Measurements from ENCODE around the gene UFC1. TPM values are rescaled to one million over a fixed set of nuclear protein-coding genes. Genes with fewer than 3 reads are reported as not detected.

The UFC1 gene
- total RNA-seq, 1 donor from 2014 or later, result 91.8 TPM

DNA sequence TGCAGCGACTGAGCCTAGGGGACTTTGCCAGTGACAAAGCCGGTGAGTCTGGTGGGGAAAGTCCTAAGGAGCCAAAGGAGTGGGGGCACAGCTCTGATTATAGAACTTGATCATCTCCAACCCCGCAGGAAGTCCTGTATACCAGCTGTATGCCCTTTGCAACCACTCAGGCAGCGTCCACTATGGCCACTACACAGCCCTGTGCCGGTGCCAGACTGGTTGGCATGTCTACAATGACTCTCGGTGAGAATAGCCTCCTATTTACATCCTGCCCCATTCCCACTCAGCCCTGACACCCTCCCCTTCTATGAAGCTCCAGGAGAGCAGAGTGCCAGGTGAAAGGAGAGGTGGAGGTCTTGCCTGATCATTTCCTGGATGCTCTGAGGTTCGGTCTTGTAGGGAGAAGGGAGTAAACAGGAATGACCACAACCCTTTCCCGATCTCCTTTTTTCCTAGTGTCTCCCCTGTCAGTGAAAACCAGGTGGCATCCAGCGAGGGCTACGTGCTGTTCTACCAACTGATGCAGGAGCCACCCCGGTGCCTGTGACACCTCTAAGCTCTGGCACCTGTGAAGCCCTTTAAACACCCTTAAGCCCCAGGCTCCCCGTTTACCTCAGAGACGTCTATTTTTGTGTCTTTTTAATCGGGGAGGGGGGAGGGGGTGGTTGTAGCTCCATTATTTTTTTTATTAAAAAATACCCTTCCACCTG is 11.3 kb downstream of the UFC1 start:
- intact Hi-C loops (cut with micrococcal nuclease), result loop anchor here (5.0 kb wide), 2 partner anchors 37 to 48 kb away; partner anchors contain the start of genes NDUFS2, NIT1 and PFDN2
- Mint-ChIP-seq H3K4me1 (ENCODE audit: low read depth) (peaks cover 41% of the 10 kb centered on the region), H3K4me3 (ENCODE audit: low read depth) (peak overlapping the region; percentile 92), H3K36me3 (ENCODE audit: low read depth) (peaks cover 60% of the 10 kb centered on the region), H3K9me3 (no peaks in the 10 kb centered on the region), H3K27ac (peak overlapping the region; percentile 96), H3K27me3 (ENCODE audit: low read depth) (no peaks in the 10 kb centered on the region)
- no peak for DNase-seq (ENCODE audit: low spot score)

DNA sequence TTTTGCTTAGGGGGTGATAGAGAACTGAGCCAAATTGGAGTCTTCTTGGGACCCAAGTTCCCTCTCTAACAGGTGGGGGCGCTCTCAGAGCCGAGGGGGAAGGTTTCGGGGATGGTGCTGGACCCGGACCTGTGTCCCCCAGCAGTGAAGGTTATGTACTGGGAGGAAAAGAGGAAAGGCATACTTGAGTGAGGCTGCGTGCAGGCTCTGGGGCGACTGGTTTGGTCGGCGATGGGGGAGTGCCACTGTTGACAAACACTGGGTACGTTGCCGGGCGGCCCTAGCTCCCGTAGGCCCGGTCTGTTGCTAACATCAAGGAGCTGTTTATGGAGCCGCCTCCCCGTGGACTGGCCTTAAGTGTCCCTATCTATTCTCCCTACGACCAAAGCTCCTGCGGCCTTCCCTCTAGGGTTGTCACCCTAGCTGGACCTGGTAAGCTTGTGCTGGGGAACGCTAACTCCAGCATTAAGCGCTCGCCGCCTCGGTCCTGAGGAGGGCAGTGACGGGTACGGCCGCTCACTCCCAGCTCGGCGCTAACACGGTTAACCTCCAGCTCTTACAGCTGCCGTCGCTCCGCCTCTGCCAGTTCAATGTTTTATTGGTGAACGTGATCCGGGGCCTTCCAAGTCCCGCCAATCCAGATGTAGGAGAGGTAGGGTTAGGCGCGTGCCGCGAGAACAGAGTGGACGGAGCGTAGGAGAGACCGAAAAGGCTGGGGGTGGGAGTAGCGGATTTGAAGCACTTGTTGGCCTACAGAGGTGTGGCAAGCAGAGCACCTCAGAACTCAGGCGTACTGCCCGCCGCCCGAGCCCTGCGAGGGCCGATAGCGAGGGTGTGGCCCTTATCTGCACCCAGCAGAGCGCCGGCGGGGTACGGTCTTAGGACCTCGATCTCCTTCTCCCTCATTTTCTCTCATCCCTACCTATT is 12.2 kb downstream of the UFC1 start, which contains the start of gene PPOX:
PPOX (plus strand) TSS at position 685 of the 927 bp plus-strand sequence. CDS start 422 bp downstream, outside the sequence.
- intact Hi-C loops (cut with micrococcal nuclease), result loop anchor here (1.0 to 5.0 kb wide), 4 partner anchors 11 to 49 kb away; partner anchors contain the start of genes B4GALT3, DEDD, NDUFS2 and NIT1
- DNase-seq (ENCODE audit: low spot score), result peak; percentile 95
- peak within 1 kb of the TSS; percentile 96 for H3K27ac Mint-ChIP-seq
- peaks cover 36% of the 10 kb centered on the region for H3K4me1 Mint-ChIP-seq (ENCODE audit: low read depth)
- peaks cover 61% of the 10 kb centered on the region for H3K36me3 Mint-ChIP-seq (ENCODE audit: low read depth)
- H3K9me3 Mint-ChIP-seq, result no peaks in the 10 kb centered on the region
- peak within 1 kb of the TSS; percentile 92 for H3K4me3 Mint-ChIP-seq (ENCODE audit: low read depth)
- no peaks in the 10 kb centered on the region for H3K27me3 Mint-ChIP-seq (ENCODE audit: low read depth)

DNA sequence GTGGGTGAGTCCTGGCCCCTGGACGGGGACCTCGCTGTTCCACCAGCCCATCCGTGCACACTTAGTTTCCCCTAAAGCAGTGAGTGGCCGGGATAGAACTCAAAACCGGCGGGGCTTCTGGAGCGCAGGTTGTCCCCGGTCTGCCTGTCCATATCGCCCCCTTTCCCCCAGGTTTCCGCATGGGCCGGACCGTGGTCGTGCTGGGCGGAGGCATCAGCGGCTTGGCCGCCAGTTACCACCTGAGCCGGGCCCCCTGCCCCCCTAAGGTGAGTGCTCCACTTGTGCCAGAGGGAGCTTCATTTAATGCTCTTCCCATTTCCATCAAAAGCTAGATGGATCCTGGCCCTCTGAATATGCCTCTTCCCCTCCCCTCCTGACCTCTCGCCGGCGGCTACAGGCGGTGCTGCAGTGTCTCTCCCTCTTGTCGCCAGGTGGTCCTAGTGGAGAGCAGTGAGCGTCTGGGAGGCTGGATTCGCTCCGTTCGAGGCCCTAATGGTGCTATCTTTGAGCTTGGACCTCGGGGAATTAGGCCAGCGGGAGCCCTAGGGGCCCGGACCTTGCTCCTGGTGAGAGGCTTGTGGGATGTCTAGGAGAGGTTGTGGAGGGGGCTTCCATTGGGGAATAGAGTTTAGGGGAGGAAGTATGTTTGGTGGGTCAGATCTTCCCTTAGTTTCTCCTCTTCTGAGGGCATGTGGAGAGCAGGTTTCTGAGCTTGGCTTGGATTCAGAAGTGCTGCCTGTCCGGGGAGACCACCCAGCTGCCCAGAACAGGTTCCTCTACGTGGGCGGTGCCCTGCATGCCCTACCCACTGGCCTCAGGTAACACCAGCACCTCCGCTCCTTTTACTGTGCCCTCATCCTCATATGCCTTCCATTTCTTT is 13.1 kb downstream of the UFC1 start:
- no peak for DNase-seq (ENCODE audit: low spot score)
- peak overlapping the region; percentile 96 for H3K27ac Mint-ChIP-seq
- H3K36me3 Mint-ChIP-seq (ENCODE audit: low read depth), result peaks cover 61% of the 10 kb centered on the region
- H3K27me3 Mint-ChIP-seq (ENCODE audit: low read depth), result no peaks in the 10 kb centered on the region
- intact Hi-C loops (cut with micrococcal nuclease), result loop anchor here (1.0 to 5.0 kb wide), 4 partner anchors 10 to 50 kb away; partner anchors contain the start of genes B4GALT3, DEDD, NDUFS2 and NIT1
- peak overlapping the region; percentile 92 for H3K4me3 Mint-ChIP-seq (ENCODE audit: low read depth)
- peaks cover 29% of the 10 kb centered on the region for H3K4me1 Mint-ChIP-seq (ENCODE audit: low read depth)
- no peaks in the 10 kb centered on the region for H3K9me3 Mint-ChIP-seq

DNA sequence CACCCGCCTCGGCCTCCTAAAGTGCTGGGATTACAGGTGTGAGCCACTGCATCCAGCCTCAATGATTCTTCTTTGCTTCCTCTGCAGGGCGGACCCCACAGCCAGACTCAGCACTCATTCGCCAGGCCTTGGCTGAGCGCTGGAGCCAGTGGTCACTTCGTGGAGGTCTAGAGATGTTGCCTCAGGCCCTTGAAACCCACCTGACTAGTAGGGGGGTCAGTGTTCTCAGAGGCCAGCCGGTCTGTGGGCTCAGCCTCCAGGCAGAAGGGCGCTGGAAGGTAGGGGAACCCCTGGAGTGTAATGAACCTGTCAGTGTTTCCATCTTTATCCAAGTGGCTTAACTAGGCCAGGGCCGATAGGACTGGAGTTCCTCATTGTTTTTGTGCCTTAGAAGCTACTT is 15.1 kb downstream of the UFC1 start:
- Mint-ChIP-seq H3K4me3 (ENCODE audit: low read depth) (peak overlapping the region; percentile 66), H3K9me3 (no peaks in the 10 kb centered on the region), H3K36me3 (ENCODE audit: low read depth) (peaks cover 61% of the 10 kb centered on the region), H3K4me1 (ENCODE audit: low read depth) (peaks cover 29% of the 10 kb centered on the region), H3K27me3 (ENCODE audit: low read depth) (no peaks in the 10 kb centered on the region), H3K27ac (no peak overlapping the region)
- intact Hi-C loops (cut with micrococcal nuclease), result loop anchor here (5.0 kb wide), 2 partner anchors 33 to 52 kb away; partner anchors contain the start of genes NDUFS2, NIT1 and PFDN2
- DNase-seq (ENCODE audit: low spot score), result no peak

DNA sequence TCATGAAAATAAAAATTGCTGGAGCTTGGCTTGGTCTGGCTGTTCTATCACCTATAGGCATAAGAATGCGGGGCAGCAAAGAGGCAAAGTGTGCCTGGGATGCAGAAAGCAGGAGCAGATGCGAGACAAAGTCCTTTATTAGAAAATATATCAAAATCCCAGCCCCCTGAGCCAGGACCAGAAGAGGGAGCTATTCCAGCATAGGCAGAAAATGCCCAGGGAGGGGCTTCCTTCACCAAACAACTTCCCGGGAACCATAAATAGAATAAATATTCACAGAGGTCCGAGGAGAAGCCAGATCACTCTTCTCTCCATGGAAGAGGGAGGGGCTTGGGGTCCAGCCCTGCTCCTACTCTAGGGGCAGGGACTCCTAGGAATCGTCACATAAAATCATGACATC is 17.4 kb downstream of the UFC1 start:
- Mint-ChIP-seq H3K27ac (no peak overlapping the region), H3K27me3 (ENCODE audit: low read depth) (no peaks in the 10 kb centered on the region), H3K36me3 (ENCODE audit: low read depth) (peaks cover 70% of the 10 kb centered on the region), H3K4me1 (ENCODE audit: low read depth) (peaks cover 31% of the 10 kb centered on the region), H3K4me3 (ENCODE audit: low read depth) (no peak overlapping the region), H3K9me3 (no peaks in the 10 kb centered on the region)
- no peak for DNase-seq (ENCODE audit: low spot score)
- intact Hi-C loops (cut with micrococcal nuclease), result no loop called here

DNA sequence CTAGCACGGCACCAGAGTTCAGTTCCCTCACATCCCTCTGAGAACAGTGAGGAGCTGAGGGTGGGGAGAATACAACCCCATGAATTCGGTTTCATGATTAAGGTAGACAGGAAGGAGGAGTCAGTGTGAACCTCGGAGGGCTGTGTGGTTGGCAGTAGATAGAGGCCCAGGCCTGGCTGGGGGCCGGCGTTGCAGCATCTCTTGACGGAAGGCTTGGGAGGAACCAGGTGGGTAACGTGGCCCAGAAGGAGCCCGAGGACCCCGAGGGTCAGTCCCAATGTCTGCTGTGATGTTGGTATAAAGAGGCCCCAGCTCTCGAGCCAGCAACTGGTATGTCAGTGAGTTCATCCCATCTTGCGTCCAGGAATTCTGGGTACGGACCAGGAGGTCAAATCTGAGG is 17.9 kb downstream of the UFC1 start:
- Mint-ChIP-seq H3K27ac (no peak overlapping the region), H3K9me3 (no peaks in the 10 kb centered on the region), H3K4me3 (ENCODE audit: low read depth) (no peak overlapping the region), H3K27me3 (ENCODE audit: low read depth) (no peaks in the 10 kb centered on the region), H3K36me3 (ENCODE audit: low read depth) (peaks cover 75% of the 10 kb centered on the region), H3K4me1 (ENCODE audit: low read depth) (peaks cover 34% of the 10 kb centered on the region)
- intact Hi-C loops (cut with micrococcal nuclease), result no loop called here
- no peak for DNase-seq (ENCODE audit: low spot score)

DNA sequence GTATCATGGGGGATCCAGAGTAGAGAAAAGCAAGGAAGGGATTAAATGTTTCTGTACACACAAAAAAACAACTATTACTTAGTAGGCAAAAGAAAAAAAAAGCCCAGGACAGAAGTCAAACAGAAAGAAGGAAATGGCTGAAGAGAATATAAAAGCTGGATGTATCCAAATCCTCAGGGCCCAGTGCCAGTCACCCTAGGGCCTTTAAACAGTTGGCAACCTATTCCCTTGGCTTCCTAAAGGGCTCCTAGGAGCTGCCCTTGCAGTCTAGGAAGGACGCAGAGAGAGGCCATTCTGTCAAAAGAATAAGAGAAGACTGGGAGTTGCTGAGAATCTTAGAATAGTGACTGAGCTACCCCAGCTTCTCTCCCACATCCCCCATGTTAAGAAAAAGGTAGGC is 18.6 kb downstream of the UFC1 start:
- no peak for DNase-seq (ENCODE audit: low spot score)
- Mint-ChIP-seq H3K27ac (no peak overlapping the region), H3K9me3 (no peaks in the 10 kb centered on the region), H3K4me1 (ENCODE audit: low read depth) (peaks cover 28% of the 10 kb centered on the region), H3K4me3 (ENCODE audit: low read depth) (no peak overlapping the region), H3K36me3 (ENCODE audit: low read depth) (peaks cover 77% of the 10 kb centered on the region), H3K27me3 (ENCODE audit: low read depth) (no peaks in the 10 kb centered on the region)
- intact Hi-C loops (cut with micrococcal nuclease), result no loop called here

DNA sequence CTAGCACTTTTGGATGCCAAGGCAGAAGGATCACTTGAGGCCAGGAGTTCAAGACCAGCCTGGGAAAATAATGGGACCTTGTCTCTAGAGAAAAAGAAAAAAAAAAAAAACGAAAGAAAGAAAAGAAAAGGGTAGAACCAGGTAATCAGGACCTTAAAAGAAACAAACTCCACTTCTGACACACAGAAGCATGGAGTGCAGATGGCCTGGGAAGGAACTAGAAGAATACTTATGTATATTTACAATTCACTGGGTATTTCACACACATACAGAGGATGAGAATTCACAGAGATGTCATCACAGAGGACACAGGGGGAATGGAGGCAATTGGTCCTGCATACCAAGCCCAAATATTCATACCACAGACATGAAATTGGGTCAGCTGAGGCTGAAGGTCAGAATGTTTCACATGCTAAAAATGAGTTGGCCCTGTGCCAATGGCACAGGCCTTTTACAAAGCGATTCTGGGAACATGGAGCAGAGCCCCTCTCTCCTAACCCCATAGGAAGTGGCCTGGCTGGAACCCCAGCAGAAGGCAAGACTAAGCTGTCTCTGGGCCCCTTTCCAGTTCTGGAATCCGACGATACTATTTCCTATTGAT is 19.1 kb downstream of the UFC1 start:
- no peak for DNase-seq (ENCODE audit: low spot score)
- Mint-ChIP-seq H3K4me3 (ENCODE audit: low read depth) (no peak overlapping the region), H3K36me3 (ENCODE audit: low read depth) (peaks cover 77% of the 10 kb centered on the region), H3K27ac (no peak overlapping the region), H3K9me3 (no peaks in the 10 kb centered on the region), H3K27me3 (ENCODE audit: low read depth) (no peaks in the 10 kb centered on the region), H3K4me1 (ENCODE audit: low read depth) (peaks cover 32% of the 10 kb centered on the region)
- intact Hi-C loops (cut with micrococcal nuclease), result no loop called here

DNA sequence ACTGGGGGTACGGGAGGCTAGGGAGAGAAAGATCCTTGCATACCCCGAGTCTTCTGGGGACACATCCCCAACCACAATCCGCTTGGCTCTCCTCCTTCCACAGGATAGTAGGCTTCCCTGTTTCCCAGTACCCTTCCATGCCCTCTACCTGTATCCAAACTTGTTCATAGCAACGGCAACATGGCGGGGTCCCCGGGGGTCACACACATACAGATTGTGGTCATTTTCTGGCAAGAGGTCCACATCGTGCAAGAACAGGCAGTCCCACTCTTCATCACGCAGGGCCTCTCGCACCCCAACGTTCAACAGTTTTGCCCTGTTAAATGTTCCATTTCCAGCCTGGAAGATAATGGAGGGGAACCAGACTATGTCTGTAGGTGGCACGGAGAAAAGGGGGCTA is 19.9 kb downstream of the UFC1 start:
- intact Hi-C loops (cut with micrococcal nuclease), result no loop called here
- Mint-ChIP-seq H3K27me3 (ENCODE audit: low read depth) (no peaks in the 10 kb centered on the region), H3K27ac (no peak overlapping the region), H3K9me3 (no peaks in the 10 kb centered on the region), H3K36me3 (ENCODE audit: low read depth) (peaks cover 71% of the 10 kb centered on the region), H3K4me3 (ENCODE audit: low read depth) (no peak overlapping the region), H3K4me1 (ENCODE audit: low read depth) (peaks cover 32% of the 10 kb centered on the region)
- no peak for DNase-seq (ENCODE audit: low spot score)

DNA sequence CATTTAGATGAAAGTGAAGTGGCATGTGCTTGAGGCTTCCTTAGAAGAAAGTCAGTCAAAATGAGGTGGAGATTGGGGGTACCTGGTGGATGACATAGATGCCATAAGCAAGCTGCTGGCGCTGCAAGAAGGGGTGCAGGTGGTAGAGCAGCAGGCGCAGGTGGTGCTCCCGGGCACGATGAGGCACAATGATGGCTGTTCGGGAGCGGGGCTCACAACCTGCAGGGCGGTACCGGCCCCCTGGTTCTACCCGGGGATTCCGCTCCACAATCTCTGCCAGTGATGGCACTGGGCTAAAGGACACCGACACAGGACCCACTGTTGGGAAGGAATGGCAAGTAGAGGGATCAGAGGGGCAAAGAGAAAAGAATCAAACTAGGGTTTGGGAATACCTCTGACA is 21.1 kb downstream of the UFC1 start:
- DNase-seq (ENCODE audit: low spot score), result no peak
- peaks cover 32% of the 10 kb centered on the region for H3K4me1 Mint-ChIP-seq (ENCODE audit: low read depth)
- H3K27me3 Mint-ChIP-seq (ENCODE audit: low read depth), result no peaks in the 10 kb centered on the region
- H3K9me3 Mint-ChIP-seq, result no peaks in the 10 kb centered on the region
- peak overlapping the region; percentile 19 for H3K4me3 Mint-ChIP-seq (ENCODE audit: low read depth)
- H3K36me3 Mint-ChIP-seq (ENCODE audit: low read depth), result peaks cover 64% of the 10 kb centered on the region
- H3K27ac Mint-ChIP-seq, result no peak overlapping the region
- intact Hi-C loops (cut with micrococcal nuclease), result no loop called here

DNA sequence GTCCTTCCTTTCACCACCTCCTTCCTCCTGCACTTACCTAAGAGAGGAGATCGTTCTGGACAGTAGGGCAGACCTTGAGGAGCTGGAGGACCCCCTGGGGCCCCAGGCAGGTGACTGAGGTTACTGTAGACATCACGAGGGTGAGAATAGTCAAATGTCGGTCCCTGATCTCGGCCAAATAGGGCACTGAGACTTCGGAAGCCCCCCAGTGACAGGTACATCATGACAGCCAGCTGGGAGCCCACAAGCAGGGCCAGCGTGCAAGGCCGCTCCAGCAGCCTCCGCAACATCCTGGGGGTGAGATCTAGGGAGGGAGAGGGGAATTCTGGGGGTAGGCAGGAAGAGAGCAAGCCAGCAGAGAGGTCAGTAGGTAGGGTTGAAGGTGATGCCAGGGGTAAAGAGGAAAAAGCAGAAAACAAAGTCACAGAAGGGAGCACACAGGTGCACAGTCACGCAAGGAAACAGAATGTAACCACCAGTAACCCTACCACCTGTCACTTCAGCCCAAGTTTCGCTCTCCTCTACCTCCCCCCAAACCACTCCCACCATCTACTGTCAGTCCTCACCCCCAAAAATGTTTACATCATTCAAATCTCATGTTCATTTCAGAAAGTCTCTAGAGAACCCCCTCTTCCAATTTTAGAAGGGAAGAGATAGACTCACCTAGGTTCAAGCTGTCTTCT is 22.1 kb downstream of the UFC1 start:
- DNase-seq (ENCODE audit: low spot score), result no peak
- no peaks in the 10 kb centered on the region for H3K9me3 Mint-ChIP-seq
- H3K27me3 Mint-ChIP-seq (ENCODE audit: low read depth), result no peaks in the 10 kb centered on the region
- H3K27ac Mint-ChIP-seq, result peak overlapping the region; percentile 97
- peaks cover 58% of the 10 kb centered on the region for H3K36me3 Mint-ChIP-seq (ENCODE audit: low read depth)
- H3K4me3 Mint-ChIP-seq (ENCODE audit: low read depth), result peak overlapping the region; percentile 99
- intact Hi-C loops (cut with micrococcal nuclease), result loop anchor here (2.0 kb wide), 1 partner anchor 43 kb away; the partner anchor contains the start of gene DEDD
- peaks cover 40% of the 10 kb centered on the region for H3K4me1 Mint-ChIP-seq (ENCODE audit: low read depth)

Measured in activated T-helper 2 cell treated with anti-CD3 and anti-CD28 coated beads, Interferon-gamma antibody, Interleukin-2, Interleukin-4, amounts not matched to agents 10 μg/mL and 5 μg/mL and 100 μg/mL, durations not matched to agents 14 hours and 24 hours and 36 hours (primary cell).